ENCODE data around the gene THSD4. TPM values are rescaled to one million over a fixed set of nuclear protein-coding genes. Genes with fewer than 3 reads are reported as not detected.
"Not testable (repeated sequence)": the region's sequence is repeated elsewhere in the genome, so short reads cannot be mapped to it uniquely, and the experiment has no call there.

THSD4 gene
- total RNA-seq, 2 experiments from 2014 or later: not detected

- H3K4me3 ChIP-seq (ENCODE audit: low read length): no peak overlapping the region
- H3K27me3 ChIP-seq (ENCODE audit: control insufficient read depth in 1 of 2, insufficient read depth in 2 of 2, low read length in 2 of 2): no peaks in the 10 kb centered on the region
- DNase-seq (no peak), ATAC-seq (ENCODE audit: poor library complexity) (no peak)
- no peaks in the 10 kb centered on the region for H3K9me3 ChIP-seq (ENCODE audit: control insufficient read depth in 1 of 2, insufficient read depth in 1 of 2, low read length in 2 of 2)
- no peaks in the 10 kb centered on the region for H3K4me1 ChIP-seq (ENCODE audit: insufficient read depth, low read length)
- Mint-ChIP-seq H3K4me3 (no peak overlapping the region), H3K27me3 (peaks cover 18% of the 10 kb centered on the region), H3K9me3 (no peaks in the 10 kb centered on the region), H3K27ac (no peak overlapping the region), H3K36me3 (ENCODE audit: low read depth) (no peaks in the 10 kb centered on the region), H3K4me1 (ENCODE audit: low read depth) (no peaks in the 10 kb centered on the region)
- no peak for TF ChIP-seq CTCF (IDR thresholded peaks at IDR 0.05)
- CTCF ChIA-PET: no interaction called here
- no peaks in the 10 kb centered on the region for H3K36me3 ChIP-seq (ENCODE audit: insufficient read depth, low read length)
- intact Hi-C loops (cut with DNase I, micrococcal nuclease): no loop called here
- H3K27ac ChIP-seq (ENCODE audit: low read depth in 1 of 2, low read length in 2 of 2): no peak overlapping the region
- POLR2A ChIA-PET: no interaction called here
Measured at GRCh38 chr15:71207141-71207540, 91.9 kb downstream of the THSD4 start.

GRCh38 chr15:71212146-71212545, 96.9 kb downstream of the THSD4 start:
- intact Hi-C loops (cut with DNase I, micrococcal nuclease): no loop called here
- Mint-ChIP-seq H3K36me3 (ENCODE audit: low read depth) (no peaks in the 10 kb centered on the region), H3K9me3 (no peaks in the 10 kb centered on the region), H3K4me3 (no peak overlapping the region), H3K27me3 (peaks cover 56% of the 10 kb centered on the region), H3K27ac (no peak overlapping the region), H3K4me1 (ENCODE audit: low read depth) (no peaks in the 10 kb centered on the region)
- no peak for DNase-seq
- Histone ChIP-seq H3K27ac (ENCODE audit: low read depth in 1 of 2, low read length in 2 of 2) (no peak overlapping the region), H3K4me3 (ENCODE audit: low read length) (no peak overlapping the region), H3K9me3 (ENCODE audit: control insufficient read depth in 1 of 2, insufficient read depth in 1 of 2, low read length in 2 of 2) (peaks cover 0 to 5% of the 10 kb centered on the region in 2 experiments), H3K36me3 (ENCODE audit: insufficient read depth, low read length) (no peaks in the 10 kb centered on the region), H3K4me1 (ENCODE audit: insufficient read depth, low read length) (no peaks in the 10 kb centered on the region), H3K27me3 (ENCODE audit: control insufficient read depth in 1 of 2, insufficient read depth in 2 of 2, low read length in 2 of 2) (peaks cover 0 to 2% of the 10 kb centered on the region in 2 experiments)
- CTCF ChIA-PET: no interaction called here
- POLR2A ChIA-PET: no interaction called here
- ATAC-seq (ENCODE audit: poor library complexity): no peak
- TF ChIP-seq CTCF (IDR thresholded peaks at IDR 0.05): no peak

- H3K36me3 Mint-ChIP-seq (ENCODE audit: low read depth); H3K9me3 ChIP-seq (ENCODE audit: control insufficient read depth in 1 of 2, insufficient read depth in 1 of 2, low read length in 2 of 2); H3K27me3 ChIP-seq (ENCODE audit: control insufficient read depth in 1 of 2, insufficient read depth in 2 of 2, low read length in 2 of 2); POLR2A ChIA-PET; H3K4me1 ChIP-seq (ENCODE audit: insufficient read depth, low read length); DNase-seq; H3K36me3 ChIP-seq (ENCODE audit: insufficient read depth, low read length); H3K4me1 Mint-ChIP-seq (ENCODE audit: low read depth); H3K4me3 ChIP-seq (ENCODE audit: low read length); H3K4me3 Mint-ChIP-seq; H3K9me3 Mint-ChIP-seq; CTCF ChIA-PET; ATAC-seq (ENCODE audit: poor library complexity); H3K27ac Mint-ChIP-seq; intact Hi-C loops (cut with DNase I, micrococcal nuclease); H3K27ac ChIP-seq (ENCODE audit: low read depth in 1 of 2, low read length in 2 of 2): not testable (repeated sequence)
- peaks cover 68% of the 10 kb centered on the region for H3K27me3 Mint-ChIP-seq
Measured at GRCh38 chr15:71213943-71214342, 98.7 kb downstream of the THSD4 start.

- Mint-ChIP-seq H3K27me3 (peaks cover 67% of the 10 kb centered on the region), H3K9me3 (no peaks in the 10 kb centered on the region), H3K36me3 (ENCODE audit: low read depth) (no peaks in the 10 kb centered on the region), H3K4me3 (no peak overlapping the region), H3K27ac (no peak overlapping the region), H3K4me1 (ENCODE audit: low read depth) (no peaks in the 10 kb centered on the region)
- no peak overlapping the region for H3K4me3 ChIP-seq (ENCODE audit: low read length)
- no peaks in the 10 kb centered on the region for H3K4me1 ChIP-seq (ENCODE audit: insufficient read depth, low read length)
- H3K36me3 ChIP-seq (ENCODE audit: insufficient read depth, low read length): no peaks in the 10 kb centered on the region
- H3K27me3 ChIP-seq (ENCODE audit: control insufficient read depth in 1 of 2, insufficient read depth in 2 of 2, low read length in 2 of 2): peaks cover 0 to 2% of the 10 kb centered on the region in 2 experiments
- intact Hi-C loops (cut with DNase I, micrococcal nuclease): no loop called here
- ChIA-PET POLR2A (no interaction called here), CTCF (no interaction called here)
- no peak for TF ChIP-seq CTCF (IDR thresholded peaks at IDR 0.05)
- DNase-seq: no peak
- ATAC-seq (ENCODE audit: poor library complexity): no peak
- no peak overlapping the region for H3K27ac ChIP-seq (ENCODE audit: low read depth in 1 of 2, low read length in 2 of 2)
- peaks cover 0 to 5% of the 10 kb centered on the region in 2 experiments for H3K9me3 ChIP-seq (ENCODE audit: control insufficient read depth in 1 of 2, insufficient read depth in 1 of 2, low read length in 2 of 2)
Measured at GRCh38 chr15:71215126-71215894, 100.0 kb downstream of the THSD4 start.

All from CD4-positive, alpha-beta T cell (primary cell).